ELF-1 (cell line): ENCODE data around the gene PSG2.
A peak's percentile ranks its signal among the peaks of the same experiment; 100 is the strongest.
"Not testable (repeated sequence)": the region's sequence is repeated elsewhere in the genome, so short reads cannot be mapped to it uniquely, and the experiment has no call there.

Experiments used
- DNase-seq: peaks from one replicate; pipeline ENCODE4 v3.0.0-alpha.2; 2016; ENCODE audit warnings: low read depth, low spot score

The PSG2 gene

DNA sequence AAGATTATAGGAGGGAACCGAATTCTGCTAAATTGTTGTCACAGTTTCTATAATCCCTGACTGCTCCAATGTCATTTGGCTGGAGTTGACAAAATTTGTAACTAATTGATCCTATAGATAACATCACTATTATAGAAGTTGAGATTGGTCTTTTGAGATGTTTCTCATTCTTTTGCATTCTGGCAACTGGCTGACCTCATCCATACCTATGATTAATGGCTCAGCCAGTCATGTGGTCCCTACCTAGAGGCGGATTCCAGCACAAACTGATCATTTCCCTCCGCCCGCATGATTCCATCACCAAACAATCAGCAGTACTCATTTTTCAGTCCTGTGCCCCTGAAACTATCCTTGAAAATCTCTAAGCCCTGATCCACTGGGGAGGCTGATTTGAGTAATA, 4.2 kb downstream of the PSG2 start:
- DNase-seq, result no peak

DNA sequence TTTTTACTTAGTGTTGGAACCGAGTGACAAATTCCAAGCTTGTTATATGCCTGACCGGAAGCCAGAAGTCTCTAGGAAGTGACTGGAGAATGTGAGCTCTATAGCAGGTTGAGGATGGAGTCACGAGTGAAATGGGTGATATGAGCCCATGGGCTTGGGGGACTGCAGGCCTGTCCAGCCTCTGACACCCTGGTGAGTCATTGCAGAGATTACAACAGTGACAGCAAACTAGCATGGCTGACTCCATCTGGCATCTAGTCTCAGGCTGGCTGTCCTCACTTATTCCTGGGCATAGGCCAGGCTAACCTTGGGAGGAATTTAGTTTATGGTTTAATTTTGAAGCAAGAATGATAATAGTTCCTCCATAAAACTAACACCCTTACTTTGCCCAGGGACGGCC, 4.6 kb downstream of the PSG2 start:
- DNase-seq, result not testable (repeated sequence)

DNA sequence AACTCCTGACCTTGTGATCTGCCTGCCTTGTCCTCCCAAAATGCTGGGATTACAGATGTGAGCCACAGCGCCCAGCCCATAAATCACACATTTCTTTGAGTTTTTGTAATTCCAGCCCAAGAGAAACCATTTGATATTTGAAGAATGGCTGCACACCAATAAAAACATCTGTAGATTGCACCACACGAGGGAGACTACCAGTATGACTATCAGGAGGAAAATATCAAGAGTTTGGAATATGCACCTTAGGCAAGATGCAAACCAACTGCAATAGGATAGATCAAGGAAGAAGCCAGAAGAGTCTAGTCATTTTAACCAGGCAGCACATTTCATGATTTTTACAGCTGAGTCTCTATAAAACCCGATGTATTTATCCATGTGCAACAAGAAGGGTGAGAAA, 20.1 kb downstream of the PSG2 start:
- not testable (repeated sequence) for DNase-seq

DNA sequence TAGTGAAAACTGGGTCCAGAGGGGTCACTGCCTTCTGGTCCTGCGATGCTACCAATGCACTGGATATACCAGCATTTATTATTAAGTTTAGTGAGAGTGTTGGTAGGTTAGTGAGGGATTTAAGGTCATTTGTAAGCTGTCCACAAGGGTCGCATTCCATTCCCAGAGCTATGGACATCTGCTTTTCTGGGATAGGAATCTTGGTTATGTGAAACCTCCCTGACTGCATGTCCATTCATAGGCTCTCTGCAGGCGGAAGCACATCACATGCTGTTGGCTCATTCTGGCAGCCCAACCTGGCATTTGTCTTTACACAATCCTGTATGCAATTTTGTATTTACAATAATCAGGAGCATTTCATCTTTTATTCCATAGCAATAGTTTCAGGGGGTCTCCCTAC, 21.2 kb downstream of the PSG2 start:
- DNase-seq, result not testable (repeated sequence)

DNA sequence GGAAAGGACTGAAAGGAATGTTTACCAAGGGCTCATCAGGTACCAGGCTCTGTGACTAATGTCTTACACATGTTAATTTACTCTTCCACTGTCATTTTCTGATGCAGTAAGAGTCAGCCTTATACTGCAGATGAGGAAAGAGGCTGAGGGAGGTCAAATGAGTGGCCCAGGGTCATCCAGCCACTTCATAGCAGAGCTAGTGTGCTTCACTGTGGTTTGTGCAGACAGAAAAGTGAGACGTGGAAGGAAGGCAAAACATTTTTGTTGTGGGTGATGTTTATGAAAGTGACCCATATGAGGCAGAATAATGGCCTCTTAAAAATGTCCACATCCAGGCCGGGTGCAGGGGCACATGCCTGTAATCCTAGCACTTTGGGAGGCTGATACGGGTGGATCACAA, 22.2 kb downstream of the PSG2 start:
- not testable (repeated sequence) for DNase-seq

DNA sequence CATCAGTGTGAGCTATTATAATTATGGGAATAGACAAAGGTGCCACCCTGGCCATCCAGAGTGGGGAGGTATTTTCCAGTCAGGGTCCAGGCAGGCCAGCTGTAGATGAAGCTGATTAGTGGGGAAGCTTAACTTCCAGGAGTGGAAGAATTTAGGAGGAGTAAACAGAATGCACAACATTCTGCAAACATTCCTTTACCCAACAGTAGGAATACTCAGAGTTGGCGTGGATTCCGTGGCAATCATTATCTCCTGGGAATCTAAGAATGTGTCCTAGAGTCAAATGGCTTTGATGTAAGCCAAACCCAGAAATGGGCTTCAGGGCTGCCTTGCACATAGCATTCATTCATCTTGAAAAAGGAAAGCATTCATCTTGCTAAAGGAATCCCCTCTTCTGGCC, 23.0 kb downstream of the PSG2 start:
- not testable (repeated sequence) for DNase-seq

DNA sequence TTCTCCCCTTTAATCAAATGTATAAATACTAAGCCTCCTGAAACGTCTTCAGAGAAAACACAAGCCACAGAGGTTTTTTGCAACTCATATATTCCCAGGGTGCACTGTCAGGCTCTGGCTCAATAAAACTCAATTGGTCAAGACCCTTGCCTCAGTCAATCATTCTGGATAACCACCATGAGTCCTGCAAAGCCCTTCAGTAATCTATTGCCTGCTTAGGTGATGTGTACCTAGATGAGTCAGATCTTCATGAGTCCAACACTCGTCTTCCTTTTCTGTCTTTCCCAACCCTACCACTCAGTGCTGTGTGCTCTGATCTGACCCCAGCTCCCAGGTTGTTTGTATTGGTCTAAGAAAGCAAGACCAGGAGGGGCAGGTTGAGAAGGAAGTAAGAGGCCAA, 24.1 kb downstream of the PSG2 start:
- not testable (repeated sequence) for DNase-seq

GRCh38 chr19:43047966-43048365, 34.5 kb downstream of the PSG2 start:
- not testable (repeated sequence) for DNase-seq

DNA sequence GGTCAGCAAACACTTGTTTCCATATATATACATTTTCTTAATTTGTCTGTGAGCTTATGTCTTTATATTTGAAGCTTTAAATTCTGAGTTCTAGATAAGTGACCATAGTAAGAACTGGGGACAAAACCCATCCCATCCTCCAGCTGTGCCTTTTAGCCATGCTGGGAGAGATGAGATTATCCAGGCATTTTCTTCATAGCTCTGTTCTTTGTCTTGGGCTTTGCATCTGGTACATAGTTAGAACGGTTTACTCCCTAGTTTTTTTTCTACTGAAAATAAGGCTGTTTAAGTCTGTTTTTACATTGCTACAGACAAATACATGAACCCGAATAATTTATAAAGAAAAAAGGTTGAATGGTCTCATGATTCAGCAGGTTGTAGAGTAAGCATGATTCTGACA, 35.9 kb downstream of the PSG2 start:
- not testable (repeated sequence) for DNase-seq

GRCh38 chr19:43043492-43044180, 38.9 kb downstream of the PSG2 start:
- not testable (repeated sequence) for DNase-seq

- DNase-seq, result not testable (repeated sequence)
Observed at GRCh38 chr19:43031645-43032044, 50.9 kb downstream of the PSG2 start.

GRCh38 chr19:43028866-43029265, 53.6 kb downstream of the PSG2 start:
- DNase-seq, result no peak

DNA sequence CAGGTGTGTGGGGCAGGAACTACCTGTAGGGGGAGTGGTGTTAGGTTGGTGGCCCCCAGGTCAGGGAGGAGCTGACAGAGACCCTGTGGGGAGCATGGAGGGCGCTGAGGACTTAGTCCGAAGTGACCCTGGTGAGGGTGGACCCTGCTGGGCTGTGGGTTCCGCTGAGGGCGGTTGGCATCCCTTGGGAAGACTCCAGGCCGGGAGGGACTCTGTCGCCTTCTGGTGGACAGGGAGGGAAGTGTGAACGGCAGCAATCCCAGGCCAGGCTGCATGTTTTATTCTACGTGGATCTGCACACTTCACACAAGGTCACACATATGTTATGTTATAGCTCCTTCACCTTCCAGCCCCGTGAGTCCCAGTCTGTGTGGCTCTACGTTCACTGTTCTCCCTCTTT, 54.5 kb downstream of the PSG2 start:
- DNase-seq, result peak; percentile 18

- not testable (repeated sequence) for DNase-seq
Observed at GRCh38 chr19:43027061-43027460, 55.4 kb downstream of the PSG2 start.

DNA sequence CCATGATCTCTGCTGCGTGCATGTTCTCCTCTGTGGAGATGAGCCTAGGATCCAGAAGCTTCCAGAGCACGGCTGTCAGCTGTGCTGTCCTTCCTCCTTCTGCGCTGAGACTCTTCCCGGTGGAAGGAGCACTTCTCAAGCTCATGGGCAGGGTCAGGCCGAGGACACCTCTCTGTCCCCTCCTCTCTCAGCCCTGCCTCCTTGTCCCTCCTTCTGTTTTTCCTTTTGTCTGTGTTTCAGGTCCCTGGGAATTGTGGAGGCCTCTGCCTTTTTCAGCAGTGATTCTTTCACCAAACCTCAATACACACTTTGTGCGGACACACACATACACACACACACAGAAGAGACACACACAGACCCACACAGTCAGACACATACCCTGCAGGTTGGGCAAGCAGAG, 56.1 kb downstream of the PSG2 start, which contains the start of gene PSG11:
TSS of gene PSG11 (minus strand) at position 101 of the 400 bp plus-strand sequence. CDS start at position 4, 97 bp downstream.
- DNase-seq, result not testable (repeated sequence)

- DNase-seq, result peak; percentile 6
Observed at GRCh38 chr19:43022098-43022497, 60.4 kb downstream of the PSG2 start.

DNA sequence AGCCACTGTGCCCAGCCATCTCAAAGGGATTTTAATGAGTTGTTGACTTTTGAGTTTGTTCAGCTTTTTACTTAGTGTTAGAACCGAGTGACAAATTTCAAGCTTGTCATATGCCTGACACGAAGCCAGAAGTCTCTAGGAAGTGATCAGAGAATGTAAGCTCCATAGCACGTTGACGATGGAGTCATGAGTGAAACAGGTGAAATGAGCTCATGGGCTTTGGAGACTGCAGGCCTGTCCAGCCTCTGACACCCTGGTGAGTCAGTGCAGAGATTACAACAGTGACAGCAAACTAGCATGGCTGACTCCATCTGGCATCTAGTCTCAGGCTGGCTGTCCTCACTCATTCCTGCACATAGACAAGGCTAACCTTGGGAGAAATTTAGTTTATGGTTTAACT, 60.9 kb downstream of the PSG2 start:
- DNase-seq, result peak; percentile 6

DNA sequence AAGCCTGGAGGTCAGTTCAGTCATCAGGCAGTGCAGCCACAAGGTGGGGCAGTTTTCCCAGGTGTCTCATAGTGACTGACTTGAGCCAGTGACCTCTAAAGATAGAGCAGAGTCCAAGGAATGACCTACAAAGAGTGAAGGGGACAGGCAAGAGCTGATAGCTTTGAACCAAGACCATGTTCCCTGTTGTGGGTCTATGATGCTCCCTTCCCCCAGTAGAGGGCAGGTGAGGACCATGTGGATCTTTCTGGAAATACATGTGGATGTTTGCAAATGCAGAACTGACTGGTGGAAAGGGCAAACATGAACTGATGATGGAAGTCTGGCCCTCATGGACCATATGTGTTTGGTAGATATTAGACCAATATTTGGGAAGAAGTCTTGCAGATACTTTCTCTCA, 62.9 kb downstream of the PSG2 start:
- not testable (repeated sequence) for DNase-seq
